ENCODE results near the gene ATP2B2.

Gene ATP2B2

GRCh38 chr3:10505050-10505790, at the start of gene ATP2B2:
TSS of gene ATP2B2 (minus strand) at chr3:10505586. CDS start at chr3:10449543, 56,043 bp downstream.
- peak within 1 kb of the TSS; percentile 68; the same call in 1 of the 2 replicates for H3K27ac ChIP-seq
- no peak for TF ChIP-seq CTCF (conservative IDR thresholded peaks at IDR 0.05)

- H3K27ac ChIP-seq: no peak overlapping the region
- no peak for TF ChIP-seq CTCF (conservative IDR thresholded peaks at IDR 0.05)
Measured at GRCh38 chr3:10554746-10555145, 49.4 kb upstream of the ATP2B2 start.

GRCh38 chr3:10554236-10554611, 48.8 kb upstream of the ATP2B2 start:
- TF ChIP-seq CTCF (conservative IDR thresholded peaks at IDR 0.05): no peak

GRCh38 chr3:10553591-10554235, 48.3 kb upstream of the ATP2B2 start:
- no peak overlapping the region for H3K27ac ChIP-seq
- no peak for TF ChIP-seq CTCF (conservative IDR thresholded peaks at IDR 0.05)

More at GRCh38 chr3:10554236-10554611, 48.8 kb upstream of the ATP2B2 start:
- H3K27ac ChIP-seq: no peak overlapping the region

GRCh38 chr3:10552631-10552943, 47.2 kb upstream of the ATP2B2 start:
- H3K27ac ChIP-seq: no peak overlapping the region
- TF ChIP-seq CTCF (conservative IDR thresholded peaks at IDR 0.05): no peak

- TF ChIP-seq CTCF (conservative IDR thresholded peaks at IDR 0.05): no peak
- H3K27ac ChIP-seq: no peak overlapping the region
Measured at GRCh38 chr3:10551821-10552630, 46.6 kb upstream of the ATP2B2 start.

- TF ChIP-seq CTCF (conservative IDR thresholded peaks at IDR 0.05): no peak
Measured at GRCh38 chr3:10551139-10551538, 45.8 kb upstream of the ATP2B2 start.

More at GRCh38 chr3:10551139-10551538, 45.8 kb upstream of the ATP2B2 start:
- no peak overlapping the region for H3K27ac ChIP-seq
